Activated CD4-positive, alpha-beta T cell treated with anti-CD3 and anti-CD28 coated beads for 48 hours (primary cell): Measurements from ENCODE around the gene HAX1.
"Not testable (repeated sequence)": the region's sequence is repeated elsewhere in the genome, so short reads cannot be mapped to it uniquely, and the experiment has no call there.

Experiments used
- DNase-seq: peaks from one replicate; pipeline ENCODE4 v3.0.0-alpha.2; 2020

Gene HAX1

GRCh38 chr1:154287591-154287990 is 15.2 kb downstream of the HAX1 start:
- DNase-seq = not testable (repeated sequence)

- DNase-seq = no peak
These were observed 16.2 kb downstream of the HAX1 start for GRCh38 chr1:154288661-154289060.

- DNase-seq = no peak
These were observed 18.5 kb downstream of the HAX1 start for GRCh38 chr1:154290921-154291320.

GRCh38 chr1:154295408-154296235 is 23.2 kb downstream of the HAX1 start:
- no peak for DNase-seq

- DNase-seq = no peak
These were observed 29.2 kb downstream of the HAX1 start for GRCh38 chr1:154301582-154301981.

- DNase-seq = peak; percentile 78
These were observed 32.4 kb downstream of the HAX1 start for GRCh38 chr1:154304664-154305337.

- DNase-seq = no peak
These were observed 33.7 kb downstream of the HAX1 start for GRCh38 chr1:154306151-154306550.

GRCh38 chr1:154307670-154308270 is 35.3 kb downstream of the HAX1 start:
- peak; percentile 7 for DNase-seq

GRCh38 chr1:154309136-154309535 is 36.7 kb downstream of the HAX1 start:
- not testable (repeated sequence) for DNase-seq

- DNase-seq = not testable (repeated sequence)
These were observed 40.0 kb downstream of the HAX1 start for GRCh38 chr1:154312229-154313065.

GRCh38 chr1:154313066-154313356 is 40.6 kb downstream of the HAX1 start:
- no peak for DNase-seq

GRCh38 chr1:154314226-154314625 is 41.8 kb downstream of the HAX1 start:
- DNase-seq = not testable (repeated sequence)

GRCh38 chr1:154316704-154317103 is 44.3 kb downstream of the HAX1 start:
- DNase-seq = no peak

- DNase-seq = no peak
These were observed 46.0 kb downstream of the HAX1 start for GRCh38 chr1:154318386-154318785.

GRCh38 chr1:154320882-154321608 is 48.6 kb downstream of the HAX1 start, which contains the start of gene AQP10:
Gene AQP10 (plus strand): TSS chr1:154321093. CDS start chr1:154321156, 63 bp downstream.
- DNase-seq = no peak

- not testable (repeated sequence) for DNase-seq
These were observed 49.1 kb downstream of the HAX1 start for GRCh38 chr1:154321609-154321934.

- no peak for DNase-seq
These were observed 51.1 kb downstream of the HAX1 start for GRCh38 chr1:154323493-154323892.

GRCh38 chr1:154324241-154324640 is 51.8 kb downstream of the HAX1 start:
- DNase-seq = no peak

GRCh38 chr1:154324669-154325582 is 52.5 kb downstream of the HAX1 start, which contains the start of gene ATP8B2:
Gene ATP8B2 (plus strand): TSS chr1:154325525. CDS start chr1:154328142, 2,617 bp downstream.
- DNase-seq = peak; percentile 89
